DND-41 (cell line): Measurements from ENCODE around the gene ITGA1.

ENCODE experiments used
- ATAC-seq: fragments of 200-7000 bp; cut with Tn5 transposase; 3 replicates; pipeline ENCODE4 v1.9.1; 2021; ENCODE audit warnings: low read depth; ENCODE audit not compliant: insufficient read depth
- DNase-seq: peaks from one replicate; pipeline ENCODE4 v3.0.0-alpha.2; 2020
- H2AFZ ChIP-seq: 2 replicates; pipeline ENCODE4 v1.6.0; 2012; ENCODE audit warnings: low read depth, low read length
- H3K27ac ChIP-seq: 2 replicates; pipeline ENCODE4 v1.5.1; 2012; ENCODE audit warnings: low read length, inconsistent platforms
- H3K27me3 ChIP-seq: fragments of 200-600 bp; sonication (generic); 2 replicates; pipeline ENCODE4 v1.6.0; 2012; ENCODE audit warnings: low read length, mild to moderate bottlenecking, inconsistent platforms; ENCODE audit not compliant: insufficient read depth, poor library complexity
- H3K36me3 ChIP-seq: 2 replicates; pipeline ENCODE4 v1.5.1; 2012; ENCODE audit warnings: low read length, inconsistent platforms; ENCODE audit not compliant: insufficient read depth
- H3K4me1 ChIP-seq: 2 replicates; pipeline ENCODE4 v1.5.1; 2012; ENCODE audit warnings: mild to moderate bottlenecking, low read length; ENCODE audit not compliant: insufficient read depth
- H3K4me2 ChIP-seq: 2 replicates; pipeline ENCODE4 v1.6.0; 2012; ENCODE audit warnings: mild to moderate bottlenecking, moderate library complexity, low read length, inconsistent platforms; ENCODE audit not compliant: insufficient read depth
- H3K4me3 ChIP-seq, 2 experiments: fragments of 200-600 bp in 1 of 2; shearing (Covaris generic) in 1 of 2; 2 replicates each; pipeline ENCODE4 v1.5.1; 2012 to 2016; ENCODE audit warnings: inconsistent platforms in 2 of 2, low read length in 2 of 2, mild to moderate bottlenecking in 2 of 2, low read depth in 1 of 2, moderate library complexity in 1 of 2
- H3K79me2 ChIP-seq: 2 replicates; pipeline ENCODE4 v1.6.0; 2012; ENCODE audit warnings: low read length, inconsistent platforms; ENCODE audit not compliant: insufficient read depth
- H3K9ac ChIP-seq: 2 replicates; pipeline ENCODE4 v1.6.0; 2012; ENCODE audit warnings: low read depth, mild to moderate bottlenecking, inconsistent platforms, low read length, moderate library complexity
- H3K9me3 ChIP-seq: 2 replicates; pipeline ENCODE4 v1.5.1; 2012; ENCODE audit warnings: low read length, moderate library complexity, mild to moderate bottlenecking, inconsistent platforms; ENCODE audit not compliant: insufficient read depth, severe bottlenecking
- H4K20me1 ChIP-seq: 2 replicates; pipeline ENCODE4 v1.6.0; 2012; ENCODE audit warnings: low read length; ENCODE audit not compliant: insufficient read depth
- EZH2 ChIP-seq: IDR thresholded peaks from 3 replicates; pipeline ENCODE4 v1.6.1; 2012; ENCODE audit warnings: borderline replicate concordance, low read depth, mild to moderate bottlenecking, moderate library complexity, low read length, inconsistent platforms; ENCODE audit not compliant: severe bottlenecking
- TF ChIP-seq, protein P1 (sequence below): IDR thresholded peaks from 2 replicates; pipeline ENCODE4 v1.5.1; 2012; ENCODE audit warnings: borderline replicate concordance, low read length, moderate library complexity, mild to moderate bottlenecking; ENCODE audit not compliant: poor library complexity, severe bottlenecking; ENCODE audit errors: extremely low read depth

Gene ITGA1

DNA sequence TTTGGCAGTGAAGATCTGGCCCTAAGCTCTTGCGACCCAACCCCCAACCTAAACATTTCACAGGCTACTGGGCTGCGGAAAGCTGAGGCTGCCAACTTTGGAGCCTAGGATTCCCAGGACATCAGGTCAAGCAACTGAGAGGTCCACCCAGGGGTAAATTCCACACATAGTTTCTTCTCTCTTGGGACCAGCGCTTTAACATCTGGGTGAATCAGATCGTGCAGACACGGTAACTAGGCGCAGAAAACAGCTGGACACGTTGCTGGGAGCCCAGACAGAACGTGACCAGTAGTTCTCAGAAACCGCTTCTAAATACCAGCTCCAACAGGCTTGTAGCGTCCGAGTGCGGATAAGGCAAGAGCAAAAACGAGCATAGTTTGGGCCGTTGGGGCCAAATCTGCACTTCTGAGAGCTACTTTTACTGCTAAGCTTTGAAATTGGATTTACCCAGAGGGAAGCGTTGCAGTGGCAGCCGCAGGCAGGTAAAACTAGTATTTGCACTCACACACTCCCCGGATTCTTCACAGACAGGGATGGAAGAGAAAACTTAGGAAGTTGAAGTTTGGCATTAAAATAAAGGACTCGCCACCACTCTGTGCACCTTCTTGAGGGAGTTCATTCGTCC, 11.8 kb downstream of the ITGA1 start:
- Histone ChIP-seq H3K4me1 (peaks cover 80% of the 10 kb centered on the region), H3K9me3 (no peaks in the 10 kb centered on the region), H3K36me3 (peaks cover 45% of the 10 kb centered on the region), H3K4me2 (peak overlapping the region; percentile 86), H3K9ac (peak overlapping the region; percentile 73), H2AFZ (peak overlapping the region; percentile 74), H3K27me3 (no peaks in the 10 kb centered on the region), H3K27ac (peak overlapping the region; percentile 90), H3K4me3 (peak overlapping the region; percentile 63 to 90), H4K20me1 (peaks cover 25% of the 10 kb centered on the region), H3K79me2 (peaks cover 99% of the 10 kb centered on the region)
- ATAC-seq (peak; percentile 25), DNase-seq (no peak)
- TF ChIP-seq EZH2, result no peak
- TF ChIP-seq, protein P1, sequence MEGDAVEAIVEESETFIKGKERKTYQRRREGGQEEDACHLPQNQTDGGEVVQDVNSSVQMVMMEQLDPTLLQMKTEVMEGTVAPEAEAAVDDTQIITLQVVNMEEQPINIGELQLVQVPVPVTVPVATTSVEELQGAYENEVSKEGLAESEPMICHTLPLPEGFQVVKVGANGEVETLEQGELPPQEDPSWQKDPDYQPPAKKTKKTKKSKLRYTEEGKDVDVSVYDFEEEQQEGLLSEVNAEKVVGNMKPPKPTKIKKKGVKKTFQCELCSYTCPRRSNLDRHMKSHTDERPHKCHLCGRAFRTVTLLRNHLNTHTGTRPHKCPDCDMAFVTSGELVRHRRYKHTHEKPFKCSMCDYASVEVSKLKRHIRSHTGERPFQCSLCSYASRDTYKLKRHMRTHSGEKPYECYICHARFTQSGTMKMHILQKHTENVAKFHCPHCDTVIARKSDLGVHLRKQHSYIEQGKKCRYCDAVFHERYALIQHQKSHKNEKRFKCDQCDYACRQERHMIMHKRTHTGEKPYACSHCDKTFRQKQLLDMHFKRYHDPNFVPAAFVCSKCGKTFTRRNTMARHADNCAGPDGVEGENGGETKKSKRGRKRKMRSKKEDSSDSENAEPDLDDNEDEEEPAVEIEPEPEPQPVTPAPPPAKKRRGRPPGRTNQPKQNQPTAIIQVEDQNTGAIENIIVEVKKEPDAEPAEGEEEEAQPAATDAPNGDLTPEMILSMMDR, result no peak

- no peaks in the 10 kb centered on the region for H3K27me3 ChIP-seq
- peak overlapping the region; percentile 74 for H2AFZ ChIP-seq
- peak overlapping the region; percentile 73 for H3K9ac ChIP-seq
- H3K4me2 ChIP-seq, result peak overlapping the region; percentile 86
- peaks cover 81% of the 10 kb centered on the region for H3K4me1 ChIP-seq
- H3K36me3 ChIP-seq, result peaks cover 50% of the 10 kb centered on the region
- DNase-seq (peak; percentile 95), ATAC-seq (peak; percentile 83)
- TF ChIP-seq, protein P1, result no peak
- no peak for TF ChIP-seq EZH2
- H3K4me3 ChIP-seq, result peak overlapping the region; percentile 63 to 90
- peak overlapping the region; percentile 90 for H3K27ac ChIP-seq
- H4K20me1 ChIP-seq, result peaks cover 26% of the 10 kb centered on the region
- H3K9me3 ChIP-seq, result no peaks in the 10 kb centered on the region
- H3K79me2 ChIP-seq, result peaks cover 99% of the 10 kb centered on the region
Measured at GRCh38 chr5:52799983-52800393, 12.3 kb downstream of the ITGA1 start.

GRCh38 chr5:52800394-52801213, 12.9 kb downstream of the ITGA1 start:
- Histone ChIP-seq H3K79me2 (peaks cover 99% of the 10 kb centered on the region), H3K9ac (peak overlapping the region; percentile 73), H3K27ac (peak overlapping the region; percentile 90), H3K36me3 (peaks cover 56% of the 10 kb centered on the region), H3K9me3 (no peaks in the 10 kb centered on the region), H3K4me3 (peak overlapping the region; percentile 63 to 90), H4K20me1 (peaks cover 32% of the 10 kb centered on the region), H3K4me1 (peaks cover 86% of the 10 kb centered on the region), H3K4me2 (peak overlapping the region; percentile 86), H3K27me3 (no peaks in the 10 kb centered on the region), H2AFZ (peak overlapping the region; percentile 74)
- DNase-seq (peak; percentile 67), ATAC-seq (peak; percentile 58)
- TF ChIP-seq, protein P1, result peak; percentile 18
- TF ChIP-seq EZH2, result no peak
